Right cardiac atrium (tissue), 5 donors: Measurements from ENCODE around the gene SLC25A26. TPM values are rescaled to one million over a fixed set of nuclear protein-coding genes. Genes with fewer than 3 reads are reported as not detected.

Source experiments
- ATAC-seq, 2 donors: fragments of 200-7000 bp; cut with Tn5 transposase; one replicate each; pipeline versions ENCODE4 v1.8.0 to v1.9.1; 2020; ENCODE audit warnings: moderate library complexity in 2 of 2, mild to moderate bottlenecking in 1 of 2
- DNase-seq, 3 donors: peaks; one replicate each; pipeline ENCODE4 v3.0.0-alpha.2; 2020
- H3K27ac ChIP-seq: one replicate; pipeline ENCODE4 v1.5.1; 2013; ENCODE audit warnings: mild to moderate bottlenecking, low read length, control low read depth, moderate library complexity
- H3K27me3 ChIP-seq: one replicate; pipeline ENCODE4 v1.6.1; 2013; ENCODE audit not compliant: control insufficient read depth, insufficient read depth
- H3K4me1 ChIP-seq: one replicate; pipeline ENCODE4 v1.6.1; 2013; ENCODE audit warnings: low read length; ENCODE audit not compliant: control insufficient read depth, insufficient read depth
- H3K4me3 ChIP-seq: one replicate; pipeline ENCODE4 v1.5.1; 2013; ENCODE audit warnings: low read length, control low read depth
- H3K9me3 ChIP-seq: one replicate; pipeline ENCODE4 v1.6.1; 2013; ENCODE audit warnings: low read length; ENCODE audit not compliant: control insufficient read depth
- WGBS: extraction: QIAGEN DNeasy Blood & Tissue Kit; methylation state at CpG from one replicate; pipeline ENCODE4 v1.1.7; 2013; 5-methylcytosine and 5-hydroxymethylcytosine counted together
- intact Hi-C, 4 donors: fragments of 100-400 bp; cut with DNase I; formaldehyde crosslinking; loops; one replicate each; pipeline versions ENCODE4 v1.11.0 to v1.14.0; 2022 to 2023
- polyA plus RNA-seq: library from polyadenylated mRNA; stranded (reverse); fragments of 200-250 nt; gene quantifications from one replicate; pipeline ENCODE4 v1.2.3, GENCODE V29; 2013
- total RNA-seq, 4 donors: library from RNA; stranded (reverse); fragmentation: NEBNext Ultra II Directional; extraction: Animal tissue kit (Norgen Biotek cat#: 25700); gene quantifications; one replicate each; pipeline ENCODE4 v1.2.1, GENCODE V29; 2021
- donor health status: healthy with polysubstance abuse.
- donor health status: DM: no; HTN: yes; CAD: no.
- donor health status: DM: no; HTN: no; CAD: no.
- donor health status: DM: no; HTN: yes; CAD: no; lungs with severe emphysema.
- donor health status: DM: yes; HTN: yes; CAD: no.

The SLC25A26 gene
- total and polyA plus RNA-seq, 5 donors: 23.9 to 39.4 (median 28.4) TPM

DNA sequence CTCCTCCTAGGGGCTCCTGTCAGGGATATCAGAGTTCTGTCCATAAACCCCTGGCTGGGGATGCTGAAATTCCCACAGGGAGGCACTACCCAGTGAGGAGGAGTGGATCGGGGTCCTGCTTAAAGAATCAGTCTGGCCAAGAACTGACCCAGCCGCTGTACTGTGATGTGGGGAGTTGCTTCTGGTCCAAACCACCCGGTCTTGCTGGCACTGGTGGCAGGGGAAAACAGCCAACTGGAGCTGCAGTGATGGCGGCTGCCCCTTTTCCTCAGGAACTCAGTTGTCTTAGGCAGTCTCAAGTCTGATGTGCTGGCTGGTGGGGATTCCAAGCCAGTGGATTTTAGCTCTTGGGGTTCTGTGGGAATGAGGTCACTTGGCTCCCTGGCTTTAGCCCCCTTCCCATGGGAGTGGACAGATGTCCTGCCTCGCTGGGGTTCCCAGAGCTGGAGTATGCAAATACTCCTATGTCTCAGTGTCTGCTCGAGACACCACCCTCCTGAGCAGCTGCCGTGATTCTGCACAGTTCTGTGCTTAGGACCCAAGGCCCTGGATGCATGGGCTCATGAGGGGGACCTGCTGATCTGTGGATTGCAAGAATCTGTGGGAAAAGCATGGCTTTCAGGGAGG lies 97.1 kb downstream of the SLC25A26 start:
- ATAC-seq: peak in 1 of 2 donors; percentile 13
- intact Hi-C loops: no loop called here

DNA sequence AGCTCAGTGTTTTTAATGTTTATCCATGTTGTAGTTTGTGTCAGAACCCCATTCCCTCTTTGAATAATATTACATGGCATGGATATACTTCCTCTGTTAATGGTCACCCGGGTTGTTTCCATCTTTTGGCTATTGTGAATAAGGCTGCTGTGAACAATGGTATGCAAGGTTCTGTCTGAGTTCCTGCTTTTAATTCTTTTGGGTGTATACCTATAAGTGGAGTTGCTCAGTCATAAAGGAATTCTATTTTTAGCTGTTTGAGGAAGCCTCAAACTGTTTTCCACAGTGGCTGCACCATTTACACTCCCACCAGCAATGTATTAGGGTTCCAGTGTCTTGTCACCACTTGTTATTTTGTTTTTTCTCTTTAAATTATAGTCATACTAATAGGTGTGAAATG lies 99.6 kb downstream of the SLC25A26 start:
- intact Hi-C loops: no loop called here
- Histone ChIP-seq H3K9me3 (no peaks in the 10 kb centered on the region), H3K27me3 (no peaks in the 10 kb centered on the region), H3K4me3 (no peak overlapping the region), H3K27ac (no peak overlapping the region), H3K4me1 (peaks cover 1% of the 10 kb centered on the region)
- WGBS: 47% methylated on average over 1 of the region's 1 CpG
- ATAC-seq: no peak
- DNase-seq: no peak

More for the DNA sequence above, 97.1 kb downstream of the SLC25A26 start:
- no peak overlapping the region for H3K27ac ChIP-seq
- peak in 1 of 3 donors; percentile 49 for DNase-seq
- no peaks in the 10 kb centered on the region for H3K4me1 ChIP-seq
- WGBS: 72% methylated on average over 7 of the region's 7 CpGs
- no peaks in the 10 kb centered on the region for H3K27me3 ChIP-seq
- H3K4me3 ChIP-seq: no peak overlapping the region
- no peaks in the 10 kb centered on the region for H3K9me3 ChIP-seq

DNA sequence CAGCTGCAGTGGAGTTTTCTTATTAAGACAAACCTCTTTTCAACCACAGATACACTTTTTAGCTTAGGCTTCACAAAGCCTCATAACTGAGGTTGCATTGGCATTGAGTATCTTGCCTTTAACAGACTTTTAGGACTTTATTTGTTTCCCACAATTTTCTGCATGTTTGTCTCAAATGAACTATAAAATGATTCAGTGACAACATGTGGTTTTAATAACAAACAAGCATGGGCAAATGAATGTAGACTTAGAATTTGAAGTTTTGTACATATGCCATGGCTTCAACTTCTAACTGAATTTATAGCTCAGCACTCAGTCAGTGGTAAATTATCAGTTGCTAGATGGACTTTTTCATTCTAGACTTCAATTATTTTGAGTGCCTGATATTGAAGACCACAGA lies 101.6 kb downstream of the SLC25A26 start:
- no peak overlapping the region for H3K4me3 ChIP-seq

DNA sequence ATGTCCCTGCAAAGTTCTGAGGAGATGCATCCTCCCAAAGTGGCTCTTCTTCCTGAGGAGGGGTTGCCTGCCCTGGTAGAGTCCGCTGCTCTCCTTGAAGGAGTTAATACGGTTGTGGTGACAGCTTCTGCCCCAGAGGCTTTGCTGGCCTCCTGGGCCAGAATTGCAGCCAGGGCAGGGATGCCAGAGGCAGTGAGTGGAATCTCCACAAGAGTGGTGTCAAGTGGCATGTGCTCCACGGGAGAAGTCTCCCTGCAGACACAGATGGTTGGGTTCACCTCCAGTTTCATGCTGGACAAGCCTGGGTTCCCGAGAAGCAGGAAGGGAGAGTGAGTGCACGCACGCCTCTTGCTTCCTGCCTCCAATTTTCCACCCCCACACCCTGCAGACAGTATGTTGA lies 105.5 kb downstream of the SLC25A26 start:
- Histone ChIP-seq H3K9me3 (no peaks in the 10 kb centered on the region), H3K4me1 (peaks cover 3% of the 10 kb centered on the region), H3K4me3 (no peak overlapping the region), H3K27me3 (no peaks in the 10 kb centered on the region), H3K27ac (no peak overlapping the region)
- ATAC-seq (peak; percentile 66 to 83), DNase-seq (peak in 2 of 3 donors; percentile 58 to 60)
- intact Hi-C loops: no loop called here
- 63% methylated on average over 6 of the region's 6 CpGs for WGBS

More for the DNA sequence above, 101.6 kb downstream of the SLC25A26 start:
- DNase-seq: no peak
- Histone ChIP-seq H3K4me1 (peaks cover 3% of the 10 kb centered on the region), H3K27me3 (no peaks in the 10 kb centered on the region), H3K9me3 (no peaks in the 10 kb centered on the region), H3K27ac (no peak overlapping the region)
- intact Hi-C loops: no loop called here
- no peak for ATAC-seq

DNA sequence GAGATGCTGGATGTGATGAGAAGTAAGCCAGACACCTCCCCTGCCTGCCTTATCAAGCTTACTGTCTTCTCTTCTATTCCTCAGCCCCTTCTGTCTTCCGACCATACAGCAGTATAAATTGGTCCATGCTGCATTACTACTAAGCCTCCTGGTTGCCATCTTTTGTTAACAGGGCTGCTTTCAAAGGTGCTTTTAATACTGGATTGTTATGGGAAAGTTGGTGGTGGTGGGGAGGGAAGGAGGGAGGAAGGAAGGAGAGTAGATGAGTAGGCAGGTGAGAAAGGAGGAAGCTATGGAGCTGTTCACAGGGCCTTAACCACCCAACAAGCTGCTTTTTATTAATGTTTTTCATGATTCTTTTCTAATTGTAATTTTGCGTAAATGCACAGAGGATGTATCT lies 114.9 kb downstream of the SLC25A26 start:
- ATAC-seq (no peak), DNase-seq (no peak)
- 94% methylated on average over 2 of the region's 2 CpGs for WGBS
- Histone ChIP-seq H3K27me3 (no peaks in the 10 kb centered on the region), H3K4me1 (no peaks in the 10 kb centered on the region), H3K9me3 (no peaks in the 10 kb centered on the region), H3K4me3 (no peak overlapping the region), H3K27ac (no peak overlapping the region)
- intact Hi-C loops: no loop called here

DNA sequence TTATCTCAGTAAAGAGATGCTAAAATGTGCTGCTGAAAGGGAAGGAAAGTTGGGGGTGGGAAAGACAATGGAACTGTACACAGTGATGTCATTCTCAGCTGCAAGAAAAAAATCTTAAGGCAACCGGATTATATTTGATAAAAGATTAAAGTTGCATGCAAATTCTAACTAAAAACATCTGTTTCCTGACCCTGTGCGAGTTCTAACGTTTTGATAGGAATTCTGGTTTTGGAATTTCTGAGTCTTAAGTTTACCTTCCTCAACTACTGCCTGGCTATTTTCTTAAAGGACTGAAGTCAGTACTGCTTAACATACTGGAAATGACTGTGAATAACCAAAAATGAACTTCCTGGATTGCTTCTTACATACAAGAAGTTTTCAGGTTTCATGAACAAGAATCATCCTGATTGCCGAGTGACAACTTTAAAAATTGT lies 115.5 kb downstream of the SLC25A26 start:
- Histone ChIP-seq H3K27ac (no peak overlapping the region), H3K4me3 (no peak overlapping the region), H3K27me3 (no peaks in the 10 kb centered on the region), H3K4me1 (no peaks in the 10 kb centered on the region), H3K9me3 (no peaks in the 10 kb centered on the region)
- intact Hi-C loops: no loop called here
- DNase-seq (no peak), ATAC-seq (peak in 1 of 2 donors; percentile 88)
- WGBS: 24% methylated on average over 4 of the region's 4 CpGs

DNA sequence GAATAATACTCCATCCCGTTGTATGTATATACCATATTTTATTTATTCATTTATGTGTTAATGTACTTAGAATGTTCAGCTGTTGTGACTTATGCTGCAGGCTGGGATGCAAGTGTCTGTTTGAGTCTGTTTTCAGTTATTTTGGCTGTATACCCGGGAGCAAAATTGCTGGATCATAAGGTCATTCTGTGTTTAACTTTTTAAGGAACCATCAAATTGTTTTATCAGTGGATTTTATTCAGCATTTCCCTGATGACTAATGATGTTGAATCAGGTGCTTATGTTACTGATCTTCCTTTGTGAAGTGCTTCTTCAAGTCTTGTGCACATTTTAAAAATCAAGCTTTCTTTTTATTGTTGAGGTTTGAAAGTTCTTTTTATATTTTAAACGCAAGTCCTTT lies 118.1 kb downstream of the SLC25A26 start:
- 79% methylated on average over 3 of the region's 3 CpGs for WGBS
- DNase-seq (no peak), ATAC-seq (no peak)
- H3K27me3 ChIP-seq: no peaks in the 10 kb centered on the region
- no peak overlapping the region for H3K27ac ChIP-seq
- H3K4me3 ChIP-seq: no peak overlapping the region
- intact Hi-C loops: no loop called here
- no peaks in the 10 kb centered on the region for H3K9me3 ChIP-seq
- H3K4me1 ChIP-seq: no peaks in the 10 kb centered on the region

DNA sequence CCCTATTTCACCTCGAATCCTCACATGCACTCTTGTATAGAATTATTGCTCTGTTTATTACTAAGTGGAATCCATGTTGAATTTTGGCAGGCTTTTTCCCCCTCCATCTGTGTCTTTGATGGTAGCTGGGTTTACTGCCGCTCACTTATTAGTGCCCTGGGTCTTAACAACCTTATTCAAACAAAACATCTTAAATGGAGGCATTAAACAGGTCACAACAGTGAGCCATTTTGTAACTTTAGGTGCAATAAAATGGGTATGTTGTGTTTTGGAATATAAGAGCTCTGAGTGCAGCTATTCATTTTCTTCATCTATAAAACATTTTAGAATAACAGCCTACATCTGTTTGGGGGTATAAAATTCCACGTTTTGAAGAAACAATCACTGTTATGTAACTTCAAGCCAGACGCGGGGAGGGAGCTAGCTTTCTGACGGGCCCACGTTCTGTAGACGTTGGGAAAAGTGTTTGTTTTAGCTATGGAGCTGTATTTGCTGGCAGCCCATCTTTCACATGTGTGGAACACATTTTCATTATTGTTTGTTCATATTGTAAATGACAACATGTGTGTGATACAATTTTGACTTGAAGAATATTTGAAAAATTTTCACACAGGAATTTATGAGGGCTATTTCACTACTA lies 122.0 kb downstream of the SLC25A26 start:
- Histone ChIP-seq H3K9me3 (no peaks in the 10 kb centered on the region), H3K4me1 (no peaks in the 10 kb centered on the region), H3K27me3 (no peaks in the 10 kb centered on the region), H3K27ac (no peak overlapping the region), H3K4me3 (no peak overlapping the region)
- DNase-seq (no peak), ATAC-seq (no peak)
- intact Hi-C loops: no loop called here
- WGBS: 85% methylated on average over 8 of the region's 8 CpGs

DNA sequence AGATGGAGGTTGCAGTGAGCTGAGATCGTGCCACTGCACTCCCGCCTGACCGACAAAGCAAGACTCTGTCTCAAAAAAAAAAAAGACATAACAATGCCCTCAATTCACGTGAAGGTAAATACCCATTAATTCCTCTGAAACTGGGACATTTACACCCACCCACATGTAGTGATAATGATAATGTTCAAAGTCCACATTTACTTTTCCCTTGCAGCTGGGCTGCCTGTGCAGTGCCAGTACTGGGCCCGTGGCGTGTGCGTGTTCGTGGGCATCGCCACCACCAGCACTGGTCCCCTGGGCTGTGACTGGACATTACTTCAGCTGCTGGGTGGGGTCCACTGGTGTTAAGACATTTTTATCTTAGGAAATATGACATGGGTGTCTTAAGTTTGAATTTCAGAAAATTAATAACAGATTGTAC lies 123.6 kb downstream of the SLC25A26 start:
- Histone ChIP-seq H3K9me3 (no peaks in the 10 kb centered on the region), H3K4me1 (no peaks in the 10 kb centered on the region), H3K27ac (no peak overlapping the region), H3K4me3 (no peak overlapping the region), H3K27me3 (no peaks in the 10 kb centered on the region)
- WGBS: 94% methylated on average over 9 of the region's 9 CpGs
- intact Hi-C loops: no loop called here
- DNase-seq (no peak), ATAC-seq (no peak)

DNA sequence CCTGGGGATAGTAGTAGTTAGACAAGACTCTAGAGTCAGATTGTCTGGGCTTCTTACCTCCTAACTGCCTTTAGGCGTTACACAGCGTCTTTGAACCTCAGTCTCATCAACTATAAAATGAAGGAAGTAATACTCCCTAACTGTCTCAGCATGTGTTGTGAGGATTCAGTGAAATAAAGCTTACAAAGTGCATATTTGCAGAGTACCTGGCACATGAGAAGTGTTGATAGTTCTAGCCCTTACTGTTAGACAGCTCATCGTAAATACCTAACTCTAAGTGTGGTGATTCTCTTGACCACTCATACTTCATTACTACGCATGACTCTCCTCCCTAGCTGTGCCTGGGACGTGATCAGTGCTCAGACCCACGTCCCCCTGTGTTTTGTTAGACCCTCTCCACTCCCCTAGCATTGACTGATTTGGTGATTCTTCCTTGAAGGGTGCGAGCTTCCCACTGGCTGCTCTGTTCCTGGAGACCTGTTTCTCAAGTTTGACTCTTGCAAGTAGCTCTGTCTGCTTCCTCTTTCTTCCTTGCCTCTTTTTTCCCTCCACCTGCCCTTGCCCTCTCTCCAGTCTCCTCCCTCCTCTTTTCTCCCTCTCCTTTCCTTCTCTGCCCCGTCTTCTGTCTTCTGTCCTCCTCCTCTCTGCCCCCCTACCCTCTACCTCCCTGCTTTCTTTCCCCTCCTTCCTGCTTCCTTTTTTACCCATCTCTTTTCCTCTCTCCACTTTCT lies 124.2 kb downstream of the SLC25A26 start:
- no peaks in the 10 kb centered on the region for H3K27me3 ChIP-seq
- no peaks in the 10 kb centered on the region for H3K9me3 ChIP-seq
- no peak overlapping the region for H3K27ac ChIP-seq
- no peak overlapping the region for H3K4me3 ChIP-seq
- ATAC-seq (no peak), DNase-seq (no peak)
- intact Hi-C loops: no loop called here
- no peaks in the 10 kb centered on the region for H3K4me1 ChIP-seq
- 84% methylated on average over 8 of the region's 8 CpGs for WGBS

DNA sequence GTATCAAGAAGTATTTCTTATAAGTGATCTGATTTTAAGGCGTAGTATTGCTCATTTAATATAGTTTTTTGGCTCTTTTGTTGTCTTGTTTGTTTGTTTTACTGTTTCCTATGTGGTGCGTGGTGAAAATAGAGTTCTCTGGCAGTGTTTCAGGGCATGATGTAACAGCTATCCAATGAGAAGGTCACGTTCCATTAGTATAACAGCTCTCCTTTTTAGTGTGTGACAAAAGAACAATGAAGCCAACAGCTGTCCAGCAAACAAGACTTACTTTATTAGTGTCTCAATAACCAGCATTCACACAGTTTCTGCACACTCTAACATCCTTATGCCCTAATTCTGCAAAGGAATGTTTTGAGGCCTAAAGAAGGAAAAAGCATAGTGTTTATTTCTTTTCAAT lies 127.9 kb downstream of the SLC25A26 start:
- H3K9me3 ChIP-seq: no peaks in the 10 kb centered on the region
- H3K27ac ChIP-seq: no peak overlapping the region
- 46% methylated on average over 3 of the region's 3 CpGs for WGBS
- ATAC-seq: peak in 1 of 2 donors; percentile 21
- no peak for DNase-seq
- intact Hi-C loops: no loop called here
- no peaks in the 10 kb centered on the region for H3K4me1 ChIP-seq
- no peaks in the 10 kb centered on the region for H3K27me3 ChIP-seq
- H3K4me3 ChIP-seq: no peak overlapping the region
